Endothelial cell of hepatic sinusoid (primary cell): Measurements from ENCODE around the gene CDR2.
"Not testable (repeated sequence)": the region's sequence is repeated elsewhere in the genome, so short reads cannot be mapped to it uniquely, and the experiment has no call there.

ENCODE experiments used
- in situ Hi-C: cut with HindIII; loops from 2 replicates; pipeline ENCODE4 v1.10.0; 2017; ENCODE audit warnings: low sequenced_read_pairs

The CDR2 gene

GRCh38 chr16:22375963-22376640 lies 1.7 kb upstream of the CDR2 start:
- in situ Hi-C loops = no loop called here

- in situ Hi-C loops = no loop called here
Measured at GRCh38 chr16:22375117-22375962, 921 bp upstream of the CDR2 start.

- in situ Hi-C loops = no loop called here
Measured at GRCh38 chr16:22373662-22374310, 633 bp downstream of the CDR2 start.

- in situ Hi-C loops = no loop called here
Measured at GRCh38 chr16:22372882-22373661, 1.3 kb downstream of the CDR2 start.

- in situ Hi-C loops = no loop called here
Measured at GRCh38 chr16:22370038-22370820, 4.2 kb downstream of the CDR2 start.

- in situ Hi-C loops = no loop called here
Measured at GRCh38 chr16:22369221-22369811, 5.1 kb downstream of the CDR2 start.

GRCh38 chr16:22368200-22368826 lies 6.1 kb downstream of the CDR2 start:
- in situ Hi-C loops = not testable (repeated sequence)

- in situ Hi-C loops = no loop called here
Measured at GRCh38 chr16:22366889-22367288, 7.5 kb downstream of the CDR2 start.

- in situ Hi-C loops = no loop called here
Measured at GRCh38 chr16:22366371-22366770, 8.0 kb downstream of the CDR2 start.

GRCh38 chr16:22364241-22364640 lies 10.2 kb downstream of the CDR2 start:
- in situ Hi-C loops = no loop called here

GRCh38 chr16:22360963-22361659 lies 13.3 kb downstream of the CDR2 start:
- in situ Hi-C loops = no loop called here

- in situ Hi-C loops = no loop called here
Measured at GRCh38 chr16:22359679-22360078, 14.7 kb downstream of the CDR2 start.

GRCh38 chr16:22358000-22358399 lies 16.4 kb downstream of the CDR2 start:
- in situ Hi-C loops = no loop called here

GRCh38 chr16:22357635-22357971 lies 16.8 kb downstream of the CDR2 start:
- in situ Hi-C loops = no loop called here

- in situ Hi-C loops = no loop called here
Measured at GRCh38 chr16:22356930-22357634, 17.3 kb downstream of the CDR2 start.

GRCh38 chr16:22355487-22355908 lies 18.9 kb downstream of the CDR2 start:
- in situ Hi-C loops = no loop called here

GRCh38 chr16:22353933-22354541 lies 20.4 kb downstream of the CDR2 start:
- in situ Hi-C loops = loop anchor here (5.0 kb wide), 1 partner anchor 47 kb away; no protein-coding TSS in a partner anchor
